Islet precursor cell (in vitro differentiated cells): Measurements from ENCODE around the gene HNRNPC.
A peak's percentile ranks its signal among the peaks of the same experiment; 100 is the strongest.
"Not testable (repeated sequence)": the region's sequence is repeated elsewhere in the genome, so short reads cannot be mapped to it uniquely, and the experiment has no call there.

Experiments
- DNase-seq: peaks from one replicate; pipeline ENCODE4 v3.0.0-alpha.2; 2018

HNRNPC gene

DNA sequence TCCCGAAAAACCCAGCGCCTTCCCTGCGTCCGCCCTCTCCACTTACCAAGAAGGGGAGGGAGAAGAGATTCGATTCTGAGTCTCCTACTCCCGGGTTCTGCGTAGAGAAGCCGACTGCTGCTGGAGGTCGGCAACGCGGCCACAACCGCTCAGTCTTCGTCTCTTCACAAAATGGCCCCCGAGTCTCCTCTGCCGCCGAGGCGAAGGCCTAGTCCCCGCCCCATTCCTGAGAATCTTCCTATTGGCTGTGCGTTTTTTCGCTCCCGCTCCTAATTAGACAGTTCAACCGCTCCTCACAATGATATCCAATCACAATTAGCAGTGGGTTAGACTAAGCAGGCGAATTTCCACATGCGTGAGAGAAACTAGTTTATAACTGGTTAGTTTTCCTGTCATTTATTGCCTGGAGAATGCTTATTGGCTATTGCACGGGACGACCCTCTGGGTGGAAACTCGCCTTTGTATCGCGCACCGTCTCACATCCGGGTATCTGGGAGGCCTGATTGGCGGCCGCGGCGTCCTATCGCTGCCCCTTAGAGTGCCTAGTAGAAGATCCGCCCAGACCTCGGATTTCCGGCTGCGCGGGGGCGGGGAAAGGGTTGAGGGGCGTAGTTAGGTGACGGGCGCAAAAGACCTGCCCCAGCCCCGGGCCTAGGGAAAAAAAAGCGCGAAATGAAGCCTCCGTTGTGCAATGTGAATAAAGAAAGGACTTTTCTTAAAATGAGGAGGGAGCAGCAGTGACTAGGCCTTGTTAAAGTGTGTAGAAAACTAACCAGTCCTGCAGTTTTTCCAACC is at the start of gene HNRNPC:
Gene HNRNPC (minus strand): TSS at position 191 of the 795 bp plus-strand sequence. CDS start 35,249 bp downstream, outside the sequence.
- DNase-seq = peak; percentile 100

- DNase-seq = no peak
These were observed 48.2 kb upstream of the HNRNPC start for GRCh38 chr14:21317398-21317797.

- no peak for DNase-seq
These were observed 44.3 kb upstream of the HNRNPC start for GRCh38 chr14:21313512-21313911.

DNA sequence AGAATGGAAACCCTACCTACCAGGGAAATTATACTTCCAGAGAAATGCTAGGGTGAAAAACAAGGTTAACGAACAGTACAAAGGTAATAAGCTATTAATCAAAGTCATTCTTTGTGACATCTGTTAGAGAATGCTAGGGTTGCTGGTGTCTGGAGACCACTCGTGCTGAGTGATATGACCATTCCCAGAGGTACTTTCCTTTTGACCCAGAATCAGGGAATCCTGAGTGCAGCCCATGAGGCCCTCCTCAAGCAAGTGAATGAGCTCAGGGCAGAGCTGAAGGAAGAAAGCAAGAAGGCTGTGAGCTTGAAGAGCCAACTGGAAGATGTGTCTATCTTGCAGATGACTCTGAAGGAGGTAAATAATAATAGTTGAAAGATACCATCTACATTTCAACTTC is 42.4 kb upstream of the HNRNPC start:
- no peak for DNase-seq

- DNase-seq = no peak
These were observed 40.7 kb upstream of the HNRNPC start for GRCh38 chr14:21309956-21310355.

- no peak for DNase-seq
These were observed 40.0 kb upstream of the HNRNPC start for GRCh38 chr14:21309238-21309636.

DNA sequence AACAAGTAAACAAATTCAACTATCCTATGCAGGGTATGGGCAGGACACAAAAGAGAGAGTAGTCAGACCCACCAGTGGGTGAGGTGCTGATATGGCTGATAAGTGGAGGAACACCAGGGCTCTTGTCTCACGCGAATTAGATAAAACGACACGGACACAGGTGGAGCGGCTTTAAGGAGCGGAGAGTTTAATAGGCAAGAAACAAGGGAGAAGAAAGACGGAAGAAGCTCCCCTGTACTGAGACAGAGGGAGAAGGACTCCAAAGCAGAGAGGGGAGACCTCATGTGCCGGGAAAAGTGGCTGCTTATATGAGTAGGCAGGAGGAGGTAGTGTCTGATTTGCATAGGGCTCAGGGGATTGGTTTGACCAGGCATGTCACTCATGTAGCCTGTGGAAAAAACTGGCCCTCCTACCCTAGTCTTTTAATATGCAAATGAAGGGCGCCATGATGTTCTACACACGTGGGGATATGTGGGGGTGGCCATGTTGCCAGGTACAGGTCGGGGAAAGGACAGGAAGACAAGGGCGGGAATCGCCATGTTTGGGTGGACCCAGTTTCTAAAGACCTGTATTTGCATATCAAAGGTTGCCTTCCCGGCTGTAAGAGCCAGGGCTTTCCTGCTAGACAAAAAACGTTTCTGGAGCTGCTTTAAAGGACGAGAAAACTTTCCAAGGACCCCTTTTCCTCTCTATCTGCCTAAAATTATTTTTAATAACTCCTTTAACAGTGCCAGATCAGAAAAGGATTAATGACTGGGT is 39.4 kb upstream of the HNRNPC start:
- peak; percentile 98 for DNase-seq

DNA sequence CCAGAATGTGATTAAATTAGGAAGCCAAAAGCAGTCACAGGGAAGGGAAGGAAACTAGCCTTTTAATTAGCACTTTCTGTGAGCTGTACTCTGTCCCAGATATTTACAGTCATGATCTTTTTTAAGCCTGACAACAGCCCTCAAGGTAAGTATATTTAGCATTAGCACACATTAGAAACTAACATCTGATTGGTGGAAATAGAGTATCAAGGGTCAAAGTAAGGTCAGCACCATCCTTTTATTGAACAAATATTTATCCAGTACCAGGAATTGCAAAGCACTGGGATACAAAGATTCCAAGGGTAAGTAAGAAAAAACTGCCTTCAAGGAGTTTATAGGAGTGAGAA is 38.9 kb upstream of the HNRNPC start:
- DNase-seq = no peak

- no peak for DNase-seq
These were observed 38.4 kb upstream of the HNRNPC start for GRCh38 chr14:21307637-21308036.

GRCh38 chr14:21302836-21303140 is 33.5 kb upstream of the HNRNPC start:
- not testable (repeated sequence) for DNase-seq

- DNase-seq = no peak
These were observed 33.0 kb upstream of the HNRNPC start for GRCh38 chr14:21302013-21302835.

DNA sequence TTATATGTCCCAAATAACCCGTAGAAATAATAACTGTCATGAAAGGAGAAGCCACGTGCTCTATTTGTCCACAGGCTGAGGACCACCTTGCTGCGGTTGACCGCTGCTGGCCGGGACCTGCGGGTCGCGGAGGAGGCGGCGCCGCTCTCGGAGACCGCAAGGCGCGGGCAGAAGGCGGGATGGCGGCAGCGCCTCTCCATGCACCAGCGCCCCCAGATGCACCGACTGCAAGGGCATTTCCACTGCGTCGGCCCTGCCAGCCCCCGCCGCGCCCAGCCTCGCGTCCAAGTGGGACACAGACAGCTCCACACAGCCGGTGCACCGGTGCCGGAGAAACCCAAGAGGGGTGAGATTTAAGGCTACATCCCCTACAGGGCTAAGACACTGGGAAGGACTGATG is 31.6 kb upstream of the HNRNPC start:
- DNase-seq = peak; percentile 63

DNA sequence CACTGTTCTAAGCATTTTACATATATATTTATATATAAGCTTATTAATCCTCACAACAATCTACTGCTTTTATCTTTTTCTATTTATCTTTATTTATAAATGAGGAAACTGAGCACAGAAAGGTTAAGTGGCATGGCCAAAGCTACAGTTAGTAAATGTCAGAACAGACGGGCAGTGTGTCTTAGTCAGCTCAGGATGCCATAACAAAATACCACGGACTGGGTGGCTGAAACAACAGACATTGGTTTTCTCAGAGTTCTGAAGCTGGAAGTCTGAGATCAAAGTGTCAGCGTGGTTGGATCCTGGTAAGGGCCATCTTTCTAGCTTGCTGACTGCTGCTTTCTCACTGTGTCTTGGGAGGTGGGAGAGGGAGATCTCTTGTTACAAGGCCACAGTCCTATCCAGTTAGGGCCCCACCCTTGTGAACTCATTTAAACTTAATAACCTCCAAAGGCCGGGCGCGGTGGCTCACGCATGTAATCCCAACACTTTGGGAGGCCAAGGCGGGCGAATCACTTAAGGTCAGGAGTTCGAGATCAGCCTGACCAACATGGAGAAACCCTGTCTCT is 30.4 kb upstream of the HNRNPC start:
- peak; percentile 58 for DNase-seq

DNA sequence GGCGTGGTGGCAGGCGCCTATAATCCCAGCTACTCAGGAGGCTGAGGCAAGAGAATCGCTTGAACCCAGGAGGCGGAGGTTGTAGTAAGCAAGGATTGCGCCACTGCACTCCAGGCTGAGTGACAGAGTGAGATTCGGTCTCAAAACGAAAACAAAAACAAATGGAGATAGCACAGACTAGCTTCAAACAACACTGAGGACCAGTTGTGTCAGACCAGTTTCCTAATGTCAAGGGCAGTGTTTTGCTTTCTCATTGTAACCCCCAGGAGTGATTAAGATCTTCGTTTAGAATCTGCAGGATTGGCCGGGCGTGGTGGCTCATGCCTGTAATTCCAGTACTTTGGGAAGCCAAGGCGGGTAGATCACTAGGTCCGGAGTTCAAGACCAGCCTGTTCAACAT is 29.1 kb upstream of the HNRNPC start:
- no peak for DNase-seq

DNA sequence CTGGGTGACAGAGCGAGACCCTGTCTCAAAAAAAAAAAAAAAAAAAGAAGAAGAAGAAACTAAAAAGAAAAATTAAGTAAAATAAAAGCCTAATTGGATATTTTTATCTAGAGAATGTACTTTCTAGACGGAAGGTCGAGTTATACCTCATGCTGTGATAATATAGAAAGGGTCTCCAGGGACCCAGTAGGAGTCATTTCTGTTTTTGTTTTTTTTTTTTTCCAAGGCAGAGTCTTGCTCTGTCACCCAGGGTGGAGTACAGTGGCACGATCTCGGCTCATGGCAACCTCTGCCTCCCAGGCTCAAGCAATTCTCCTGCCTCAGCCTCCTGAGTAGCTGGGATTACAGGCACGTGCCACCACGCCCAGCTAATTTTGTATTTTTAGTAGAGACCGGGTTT is 24.8 kb upstream of the HNRNPC start:
- DNase-seq = not testable (repeated sequence)

DNA sequence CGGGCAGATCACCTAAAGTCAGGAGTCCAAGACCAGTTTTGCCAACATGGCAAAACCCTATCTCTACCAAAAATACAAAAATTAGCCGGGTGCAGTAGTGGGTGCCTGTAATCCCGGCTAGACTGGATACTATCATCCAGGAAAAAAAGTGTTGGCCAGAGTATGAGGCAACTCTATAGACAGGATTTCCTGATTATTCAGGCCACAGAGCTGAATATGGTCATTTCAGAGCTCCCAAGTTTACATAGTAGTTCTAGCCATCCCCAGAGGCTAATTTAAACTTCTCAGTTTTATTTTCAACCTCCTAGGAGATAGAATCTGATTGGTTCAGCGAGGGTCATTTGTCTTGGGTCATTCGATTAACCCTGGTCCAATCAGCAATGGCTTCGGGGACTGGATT is 17.9 kb upstream of the HNRNPC start:
- no peak for DNase-seq

GRCh38 chr14:21286516-21286915 is 17.3 kb upstream of the HNRNPC start:
- not testable (repeated sequence) for DNase-seq

GRCh38 chr14:21281917-21282316 is 12.7 kb upstream of the HNRNPC start:
- DNase-seq = not testable (repeated sequence)

DNA sequence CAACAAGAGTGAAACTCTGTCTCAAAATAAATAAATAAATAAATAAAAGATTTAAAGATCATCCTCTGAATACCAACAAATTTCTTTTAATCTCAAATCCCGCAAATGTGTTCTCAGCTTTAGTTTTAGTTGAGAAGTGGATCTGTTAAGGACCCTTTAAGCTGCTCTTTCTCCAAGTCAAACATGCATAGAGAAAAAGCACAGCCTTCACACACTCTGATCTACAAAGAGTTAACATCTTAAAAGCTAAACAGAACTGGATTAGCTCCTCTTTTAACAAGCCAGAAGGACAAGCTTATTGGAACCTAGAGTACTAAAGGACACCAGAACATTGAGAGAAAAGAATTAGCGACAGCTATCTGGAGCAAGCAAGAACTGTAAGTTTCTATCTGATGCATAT is 10.5 kb upstream of the HNRNPC start, which contains the start of gene RPGRIP1:
Gene RPGRIP1 (plus strand): TSS at position 301 of the 400 bp plus-strand sequence. CDS start 7,894 bp downstream, outside the sequence.
- no peak for DNase-seq

DNA sequence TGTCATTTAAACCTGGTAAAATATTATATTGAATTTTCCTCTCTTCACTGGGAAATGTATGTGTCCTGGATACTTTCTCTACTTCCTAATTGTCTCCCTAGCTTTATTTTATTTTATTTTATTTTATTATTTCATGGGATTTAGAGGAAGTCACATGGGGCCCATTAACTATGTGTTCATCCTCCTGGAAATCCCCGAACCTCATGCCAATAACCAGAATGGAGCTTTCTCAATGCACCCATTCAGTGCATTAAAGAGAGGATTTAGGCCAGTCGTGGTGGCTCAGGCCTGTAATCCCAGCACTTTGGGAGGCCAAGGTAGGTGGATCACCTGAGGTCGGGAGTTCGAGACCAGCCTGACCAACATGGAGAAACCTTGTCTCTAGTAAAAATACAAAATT is 9.4 kb upstream of the HNRNPC start:
- DNase-seq = no peak

DNA sequence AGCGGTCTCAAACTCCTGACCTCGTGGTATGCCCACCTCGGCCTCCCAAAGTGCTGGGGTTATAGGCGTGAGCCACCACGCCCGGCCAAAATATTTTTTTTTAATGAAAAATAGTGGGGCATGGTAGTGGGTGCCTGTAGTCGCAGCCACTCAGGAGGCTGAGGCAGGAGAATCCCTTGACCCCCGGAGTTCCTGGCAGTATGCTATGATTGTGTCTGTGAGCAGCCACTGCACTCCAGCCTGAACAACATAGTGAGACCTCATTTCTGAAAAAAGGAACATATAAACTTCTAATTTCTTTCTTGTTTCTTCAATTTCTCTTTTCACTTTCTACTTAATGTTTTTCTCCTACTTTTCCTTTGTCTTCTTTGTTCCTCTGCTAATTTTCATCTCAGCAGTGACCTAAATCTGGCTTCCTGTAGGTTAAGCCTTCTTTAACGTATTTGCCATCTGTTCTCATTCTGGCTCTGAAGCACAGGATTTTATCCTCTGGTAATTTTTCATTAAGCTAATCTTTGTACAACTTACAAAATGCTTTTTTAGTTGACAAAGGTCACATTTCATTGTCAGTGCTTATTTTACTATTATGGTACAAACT is 6.1 kb upstream of the HNRNPC start:
- no peak for DNase-seq

GRCh38 chr14:21272661-21273060 is 3.4 kb upstream of the HNRNPC start:
- not testable (repeated sequence) for DNase-seq
